Ovary (tissue), 3 donors: ENCODE measurements around the gene HOXA6.

Experiments
- CTCF ChIP-seq, 3 donors: fragments of 450-650 bp in 2 of 3; fragments of 200-600 bp in 1 of 3; IDR thresholded peaks; one replicate each; pipeline versions ENCODE4 v1.5.1 to v1.8.0; 2016 to 2022; ENCODE audit warnings: antibody characterized with exemption in 3 of 3, mild to moderate bottlenecking in 1 of 3
- EP300 ChIP-seq: sonication (generic); formaldehyde crosslinking; IDR thresholded peaks from one replicate; pipeline ENCODE4 v1.6.1; 2017; ENCODE audit warnings: antibody characterized with exemption
- donor health status: DM: no; HTN: no; CAD: no.

- TF ChIP-seq CTCF (IDR thresholded peaks at IDR 0.05) (no peak), EP300 (no peak)
These were observed 13.2 kb downstream of the HOXA6 start for GRCh38 chr7:27134392-27134791.
